Esophagus (tissue), 2 donors: ENCODE results near the gene BGN. TPM values are rescaled to one million over a fixed set of nuclear protein-coding genes. Genes with fewer than 3 reads are reported as not detected.

Experiments used
- H3K27ac ChIP-seq, 2 donors: one replicate each; pipeline ENCODE4 v1.5.1; 2013; ENCODE audit warnings: low read depth in 2 of 2, mild to moderate bottlenecking in 2 of 2, inconsistent platforms in 1 of 2, low read length in 1 of 2, moderate library complexity in 1 of 2
- H3K27me3 ChIP-seq, 2 donors: one replicate each; pipeline ENCODE4 v1.6.1; 2013; ENCODE audit warnings: low read length in 2 of 2, control low read depth in 1 of 2, mild to moderate bottlenecking in 1 of 2; ENCODE audit not compliant: insufficient read depth in 2 of 2, control insufficient read depth in 1 of 2
- H3K36me3 ChIP-seq, 2 donors: one replicate each; pipeline ENCODE4 v1.6.1; 2013; ENCODE audit warnings: low read length in 1 of 2; ENCODE audit not compliant: control insufficient read depth in 2 of 2, insufficient read depth in 2 of 2
- H3K4me1 ChIP-seq, 2 donors: one replicate each; pipeline ENCODE4 v1.6.1; 2013; ENCODE audit warnings: low read length in 1 of 2; ENCODE audit not compliant: control insufficient read depth in 2 of 2, insufficient read depth in 2 of 2
- H3K4me3 ChIP-seq, 2 donors: one replicate each; pipeline ENCODE4 v1.5.1; 2013; ENCODE audit warnings: low read length in 2 of 2, mild to moderate bottlenecking in 2 of 2, low read depth in 1 of 2, moderate library complexity in 1 of 2
- H3K9me3 ChIP-seq, 2 donors: one replicate each; pipeline ENCODE4 v1.6.1; 2013; ENCODE audit warnings: mild to moderate bottlenecking in 2 of 2, low read depth in 1 of 2, low read length in 1 of 2, moderate library complexity in 1 of 2; ENCODE audit not compliant: control insufficient read depth in 2 of 2, insufficient read depth in 1 of 2
- WGBS, 2 donors: extraction: QIAGEN DNeasy Blood & Tissue Kit; methylation state at CpG; one replicate each; pipeline ENCODE4 v1.1.7; 2013; 5-methylcytosine and 5-hydroxymethylcytosine counted together
- polyA plus RNA-seq, 2 donors: library from polyadenylated mRNA; stranded (reverse); fragments of 200-250 nt; gene quantifications; one replicate each; pipeline ENCODE4 v1.2.3, GENCODE V29; 2013
- donor health status: healthy with polysubstance abuse.
- donor health status: Bipolar disorder and iron deficiency.

The BGN gene
- polyA plus RNA-seq, 2 donors: 11.6 to 13.4 TPM

DNA sequence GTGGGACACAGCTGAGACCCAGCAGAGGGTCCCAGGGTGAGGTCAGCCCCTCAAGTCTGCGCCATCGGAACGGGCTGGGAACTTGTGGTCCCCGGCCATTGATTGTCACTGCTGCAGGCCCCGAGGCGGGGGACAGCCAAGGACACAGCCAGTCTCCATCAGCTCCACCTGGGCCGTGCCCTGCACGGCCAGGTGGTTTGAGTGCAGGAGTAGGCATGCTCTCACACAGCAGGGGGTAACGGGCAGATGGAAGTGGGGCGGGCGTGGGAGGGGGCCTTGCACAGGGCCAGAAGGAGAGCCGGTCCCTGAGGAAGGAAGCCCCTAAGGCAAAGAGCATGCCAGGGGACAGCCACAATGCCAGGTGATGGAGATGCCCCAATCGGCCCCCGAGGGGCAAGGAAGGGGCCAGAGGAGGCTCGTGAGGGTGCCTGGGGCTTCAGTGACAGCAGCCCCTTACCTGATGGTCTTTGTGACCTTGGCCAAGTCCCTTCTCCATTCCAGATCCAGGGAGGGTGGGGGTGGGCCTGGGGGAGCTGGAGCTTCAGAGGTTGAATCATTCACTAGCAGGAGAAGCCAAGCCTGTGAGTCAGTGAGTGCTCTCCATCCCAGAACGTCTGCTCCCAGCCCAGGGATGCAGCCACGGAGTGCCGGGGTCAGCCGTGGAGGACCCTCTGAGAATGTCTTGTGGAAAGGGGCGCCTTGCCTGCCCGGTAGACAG, 24.9 kb downstream of the BGN start:
- H3K4me1 ChIP-seq: peaks cover 3% of the 10 kb centered on the region in 2 donors
- H3K27me3 ChIP-seq: peaks cover 4 to 5% of the 10 kb centered on the region in 2 donors
- H3K36me3 ChIP-seq: no peaks in the 10 kb centered on the region
- no peak overlapping the region for H3K4me3 ChIP-seq
- no peak overlapping the region for H3K27ac ChIP-seq
- 64 to 66% methylated on average over 19 to 21 of the region's 21 CpGs for WGBS, 2 donors
- no peaks in the 10 kb centered on the region for H3K9me3 ChIP-seq

DNA sequence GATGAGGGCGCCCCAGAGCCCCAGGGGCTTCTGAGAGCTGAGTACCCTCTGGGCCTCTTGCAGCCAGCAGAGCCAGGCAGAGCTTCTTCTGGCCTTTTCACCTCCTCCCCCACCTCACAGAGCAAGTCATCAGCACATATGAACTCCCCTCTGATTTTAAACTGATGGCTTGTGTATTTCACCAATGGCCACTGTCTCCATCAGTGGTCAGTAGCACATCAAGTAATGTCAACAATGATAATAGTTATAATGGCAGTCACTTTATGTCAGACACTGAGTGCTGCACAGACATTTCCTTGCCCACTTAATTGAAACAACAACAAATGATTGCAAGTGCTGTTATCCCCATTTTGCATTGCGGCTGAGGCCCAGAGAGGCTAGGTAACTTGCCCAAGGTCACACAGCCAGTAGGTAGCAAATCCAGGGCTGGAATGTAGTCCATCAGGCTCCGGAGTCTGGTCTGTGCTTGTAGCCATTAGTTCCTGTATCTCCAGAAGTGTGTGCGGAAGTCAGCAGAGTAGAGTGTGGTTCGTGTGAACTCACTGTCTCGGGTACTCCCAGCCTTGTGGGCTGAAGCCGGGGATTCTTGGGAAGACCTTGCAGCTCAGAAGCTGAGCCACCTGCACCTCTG, 25.6 kb downstream of the BGN start:
- Histone ChIP-seq H3K27me3 (peaks cover 4 to 5% of the 10 kb centered on the region in 2 donors), H3K4me3 (no peak overlapping the region), H3K27ac (peak overlapping the region in 1 of 2 donors; percentile 58), H3K4me1 (peaks cover 3% of the 10 kb centered on the region in 2 donors), H3K36me3 (no peaks in the 10 kb centered on the region), H3K9me3 (no peaks in the 10 kb centered on the region)
- 48 to 67% methylated on average over 7 of the region's 7 CpGs for WGBS, 2 donors

GRCh38 chrX:153521034-153521433, 26.3 kb downstream of the BGN start:
- WGBS, 2 donors: 25 to 40% methylated on average over 9 of the region's 9 CpGs
- Histone ChIP-seq H3K4me3 (no peak overlapping the region), H3K36me3 (no peaks in the 10 kb centered on the region), H3K27ac (peak overlapping the region in 1 of 2 donors; percentile 58), H3K4me1 (peaks cover 3% of the 10 kb centered on the region in 2 donors), H3K27me3 (peaks cover 4 to 5% of the 10 kb centered on the region in 2 donors), H3K9me3 (no peaks in the 10 kb centered on the region)

DNA sequence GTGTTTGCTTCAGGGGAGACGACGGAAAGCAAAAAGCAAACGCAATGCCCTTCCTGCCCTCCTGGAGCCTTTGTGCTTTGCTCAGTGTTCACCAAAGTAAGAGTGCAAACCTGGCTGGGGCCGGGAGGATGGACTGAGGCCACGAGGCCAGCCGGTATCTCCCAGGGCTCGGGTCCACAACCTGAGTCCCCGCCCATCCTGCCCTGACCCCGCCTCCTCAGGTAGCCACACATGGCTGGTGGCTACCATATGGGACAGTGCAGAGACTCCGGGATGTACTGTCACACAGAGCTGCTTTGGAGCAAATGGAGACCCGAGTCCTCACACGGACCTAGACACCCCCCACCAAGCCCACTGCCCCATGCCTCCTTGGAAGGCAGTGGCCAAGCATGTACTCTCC, 27.5 kb downstream of the BGN start:
- WGBS, 2 donors: 45 to 57% methylated on average over 11 to 12 of the region's 12 CpGs

DNA sequence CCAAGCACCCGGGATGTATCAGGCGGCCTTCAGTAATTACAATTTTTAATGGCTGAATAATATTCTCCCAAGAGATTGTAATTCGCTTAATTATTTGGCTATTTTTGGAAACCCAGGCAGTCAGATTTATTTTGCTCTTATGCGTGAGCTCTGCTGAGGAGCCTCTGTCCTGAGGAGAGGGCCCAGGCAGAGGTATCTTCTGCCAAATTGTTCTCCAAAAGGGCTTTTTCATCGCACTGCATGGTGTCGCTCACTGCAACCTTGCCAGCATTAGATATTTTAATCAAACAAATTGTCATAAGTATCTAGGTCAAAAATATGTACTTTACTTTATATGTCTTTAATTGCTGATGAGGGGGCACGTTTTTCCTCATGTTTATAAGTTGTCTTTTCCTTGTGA, 28.5 kb downstream of the BGN start:
- H3K4me1 ChIP-seq: peaks cover 0 to 6% of the 10 kb centered on the region in 2 donors
- no peaks in the 10 kb centered on the region for H3K27me3 ChIP-seq
- no peaks in the 10 kb centered on the region for H3K36me3 ChIP-seq
- no peak overlapping the region for H3K27ac ChIP-seq
- no peaks in the 10 kb centered on the region for H3K9me3 ChIP-seq
- WGBS, 2 donors: 78 to 81% methylated on average over 7 of the region's 7 CpGs
- no peak overlapping the region for H3K4me3 ChIP-seq

More for the DNA sequence above, 27.5 kb downstream of the BGN start:
- H3K4me1 ChIP-seq: peaks cover 3 to 6% of the 10 kb centered on the region in 2 donors
- H3K36me3 ChIP-seq: no peaks in the 10 kb centered on the region
- no peaks in the 10 kb centered on the region for H3K9me3 ChIP-seq
- H3K27me3 ChIP-seq: peaks cover 0 to 5% of the 10 kb centered on the region in 2 donors
- H3K27ac ChIP-seq: no peak overlapping the region
- no peak overlapping the region for H3K4me3 ChIP-seq

DNA sequence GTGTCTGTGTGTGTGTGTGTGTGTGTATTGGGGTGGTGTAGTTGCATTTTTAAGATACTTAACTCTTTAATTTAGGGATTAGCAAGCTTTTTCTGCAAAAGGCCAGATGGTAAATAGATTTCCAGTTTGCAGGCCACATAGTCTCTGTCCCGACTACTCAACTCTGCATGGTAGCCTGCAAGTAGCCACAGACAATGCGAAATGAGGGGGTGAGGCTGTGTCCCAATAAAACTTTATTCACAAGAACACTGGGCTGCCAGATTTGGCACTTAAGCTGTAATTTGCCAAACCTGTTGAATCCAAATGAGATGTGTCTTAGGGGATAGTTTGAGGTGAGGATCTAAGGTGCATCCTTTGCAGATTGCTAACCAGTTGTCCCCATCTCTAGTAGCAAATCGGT, 29.5 kb downstream of the BGN start:
- WGBS, 2 donors: 87 to 90% methylated on average over 3 of the region's 3 CpGs
- Histone ChIP-seq H3K4me3 (no peak overlapping the region), H3K36me3 (no peaks in the 10 kb centered on the region), H3K4me1 (peaks cover 0 to 6% of the 10 kb centered on the region in 2 donors), H3K27me3 (peaks cover 0 to under 1% of the 10 kb centered on the region in 2 donors), H3K27ac (no peak overlapping the region), H3K9me3 (no peaks in the 10 kb centered on the region)

GRCh38 chrX:153525451-153525850, 30.7 kb downstream of the BGN start:
- Histone ChIP-seq H3K27me3 (peaks cover 0 to 4% of the 10 kb centered on the region in 2 donors), H3K4me3 (no peak overlapping the region), H3K9me3 (no peaks in the 10 kb centered on the region), H3K36me3 (no peaks in the 10 kb centered on the region), H3K27ac (no peak overlapping the region), H3K4me1 (peaks cover 0 to 6% of the 10 kb centered on the region in 2 donors)
- 79 to 87% methylated on average over 6 of the region's 6 CpGs for WGBS, 2 donors

GRCh38 chrX:153526042-153526441, 31.3 kb downstream of the BGN start:
- H3K4me3 ChIP-seq: no peak overlapping the region
- H3K27me3 ChIP-seq: peaks cover 0 to 4% of the 10 kb centered on the region in 2 donors

GRCh38 chrX:153526801-153527200, 32.0 kb downstream of the BGN start:
- Histone ChIP-seq H3K9me3 (no peaks in the 10 kb centered on the region), H3K4me1 (peaks cover 0 to 3% of the 10 kb centered on the region in 2 donors), H3K27me3 (peaks cover 0 to 4% of the 10 kb centered on the region in 2 donors), H3K4me3 (no peak overlapping the region), H3K27ac (no peak overlapping the region), H3K36me3 (no peaks in the 10 kb centered on the region)
- 51 to 66% methylated on average over 8 to 10 of the region's 10 CpGs for WGBS, 2 donors

More at GRCh38 chrX:153526042-153526441, 31.3 kb downstream of the BGN start:
- 65 to 73% methylated on average over 4 to 7 of the region's 7 CpGs for WGBS, 2 donors
- H3K27ac ChIP-seq: no peak overlapping the region
- H3K4me1 ChIP-seq: peaks cover 0 to 5% of the 10 kb centered on the region in 2 donors
- H3K36me3 ChIP-seq: no peaks in the 10 kb centered on the region
- H3K9me3 ChIP-seq: no peaks in the 10 kb centered on the region
